T-cell (primary cell): ENCODE measurements around the gene TMEM131L. TPM values are rescaled to one million over a fixed set of nuclear protein-coding genes. Genes with fewer than 3 reads are reported as not detected.

Source experiments
- ATAC-seq, 4 experiments: fragments of 200-7000 bp in 3 of 4; fragments of 150-1000 bp in 1 of 4; cut with Tn5 transposase; replicated peaks in 1 of 4; 1 replicate in 3 of 4; 2 replicates in 1 of 4; pipeline ENCODE4 v1.10.0; 2021; ENCODE audit warnings: moderate library complexity in 3 of 4, mild to moderate bottlenecking in 2 of 4, moderate number of reproducible peaks in 1 of 4
- CTCF ChIA-PET, 2 donors: fragments of 300-600 bp; sonication (Branson Sonifier 250); formaldehyde crosslinking; loops; one replicate each; lab custom pipeline; 2022; ENCODE audit warnings: antibody characterized with exemption in 2 of 2; lab: Charles Lee
- POLR2A ChIA-PET, 2 donors: fragments of 300-600 bp; sonication (Branson Sonifier 250); formaldehyde crosslinking; loops; one replicate each; lab custom pipeline; 2022; ENCODE audit warnings: antibody characterized with exemption in 2 of 2; lab: Charles Lee
- DNase-seq, 35 experiments: peaks; one replicate each; pipeline versions ENCODE4 v3.0.0 to v3.0.0-alpha.2; 2013 to 2023
- H3K27ac ChIP-seq: one replicate; pipeline ENCODE4 v1.5.1; 2013; ENCODE audit warnings: low read length
- H3K27me3 ChIP-seq, 2 experiments: replicated peaks in 1 of 2; 1 replicate in 1 of 2; 2 replicates in 1 of 2; pipeline versions ENCODE4 v1.6.1 to v1.7.0; 2013; ENCODE audit warnings: low read length in 1 of 2, mixed read lengths in 1 of 2; ENCODE audit not compliant: control insufficient read depth in 2 of 2, insufficient read depth in 2 of 2; ENCODE audit errors: extremely low read depth in 1 of 2
- H3K36me3 ChIP-seq, 2 donors: 1 replicate in 1 of 2; 2 replicates in 1 of 2; pipeline versions ENCODE4 v1.6.1 to v1.7.0; 2013; ENCODE audit warnings: low read length in 1 of 2; ENCODE audit not compliant: control insufficient read depth in 2 of 2, insufficient read depth in 1 of 2; ENCODE audit errors: extremely low read depth in 1 of 2
- H3K4me1 ChIP-seq, 2 experiments: 1 replicate in 1 of 2; 2 replicates in 1 of 2; pipeline versions ENCODE4 v1.6.1 to v1.7.0; 2013; ENCODE audit warnings: low read length in 2 of 2, mixed read lengths in 1 of 2; ENCODE audit not compliant: insufficient read depth in 2 of 2, control insufficient read depth in 1 of 2; ENCODE audit errors: extremely low read depth in 1 of 2
- H3K4me3 ChIP-seq, 2 donors: 1 replicate in 1 of 2; 2 replicates in 1 of 2; pipeline versions ENCODE4 v1.5.1 to v1.7.0; 2013; ENCODE audit warnings: mild to moderate bottlenecking in 2 of 2, low read length in 1 of 2, moderate library complexity in 1 of 2; ENCODE audit not compliant: control insufficient read depth in 1 of 2; ENCODE audit errors: extremely low read depth in 1 of 2
- H3K9me3 ChIP-seq: 2 replicates; pipeline ENCODE4 v1.7.0; 2013
- H3K27ac Mint-ChIP-seq, 2 donors: one replicate each; pipeline ENCODE4 v1.8.0; 2020 to 2021; ENCODE audit warnings: mild to moderate bottlenecking in 2 of 2, mixed read lengths in 2 of 2
- H3K27me3 Mint-ChIP-seq, 2 donors: one replicate each; pipeline ENCODE4 v1.8.0; 2021 to 2022; ENCODE audit warnings: mixed read lengths in 2 of 2
- H3K36me3 Mint-ChIP-seq: one replicate; pipeline ENCODE4 v1.8.0; 2021; ENCODE audit warnings: mixed read lengths
- H3K4me1 Mint-ChIP-seq, 3 donors: one replicate each; pipeline ENCODE4 v1.8.0; 2020 to 2022; ENCODE audit warnings: mixed read lengths in 3 of 3, mild to moderate bottlenecking in 1 of 3
- H3K4me3 Mint-ChIP-seq, 3 donors: one replicate each; pipeline ENCODE4 v1.8.0; 2020 to 2022; ENCODE audit warnings: mild to moderate bottlenecking in 3 of 3, mixed read lengths in 3 of 3, moderate library complexity in 3 of 3
- H3K9me3 Mint-ChIP-seq, 3 donors: one replicate each; pipeline ENCODE4 v1.8.0; 2020 to 2022; ENCODE audit warnings: mixed read lengths in 3 of 3
- WGBS: methylation state at CpG from one replicate; pipeline ENCODE4 v1.1.5; 2013; ENCODE audit warnings: missing lambda C conversion rate; ENCODE audit not compliant: insufficient coverage; 5-methylcytosine and 5-hydroxymethylcytosine counted together
- total RNA-seq, 35 experiments: library from RNA in 6 of 35; stranded (reverse) in 6 of 35; fragments of 120-200 nt in 1 of 35; gene quantifications; one replicate each; pipeline versions ENCODE4 v1.2.1 to v1.2.4 and lab custom pipeline; 2013 to 2026

Gene TMEM131L
- total RNA-seq, 5 donors from 2014 or later (not counting 1 experiment from before 2014, with no cell fraction given), result 60.7 to 115 (median 72.6) TPM

DNA sequence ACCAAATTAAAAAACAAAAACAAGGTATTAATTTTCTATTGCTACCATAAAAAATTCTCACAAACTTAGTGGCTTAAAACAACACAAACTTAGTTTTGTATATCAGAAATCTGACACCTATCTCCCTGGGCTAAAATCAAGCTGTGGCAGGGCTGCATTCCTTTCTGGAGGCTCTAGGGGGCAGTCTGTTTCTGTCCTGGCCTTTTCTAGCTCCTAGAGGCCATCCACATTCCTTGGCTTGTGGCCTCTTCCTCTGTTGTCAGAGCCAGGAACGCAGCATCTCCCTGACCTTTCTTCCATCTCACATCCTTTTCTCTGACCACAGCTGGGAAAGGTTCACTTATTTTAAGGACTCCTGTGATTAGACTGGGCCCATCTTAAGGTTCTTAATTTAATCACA lies 179.0 kb downstream of the TMEM131L start:
- H3K36me3 Mint-ChIP-seq, result no peaks in the 10 kb centered on the region
- no peaks in the 10 kb centered on the region for H3K9me3 ChIP-seq
- H3K4me1 Mint-ChIP-seq, result peaks cover 10 to 16% (median 11%) of the 10 kb centered on the region in 3 donors
- H3K4me3 ChIP-seq, result no peak overlapping the region
- H3K27ac Mint-ChIP-seq, result no peak overlapping the region
- H3K27me3 ChIP-seq, result no peaks in the 10 kb centered on the region
- H3K9me3 Mint-ChIP-seq, result no peaks in the 10 kb centered on the region
- H3K27me3 Mint-ChIP-seq, result no peaks in the 10 kb centered on the region
- ChIA-PET CTCF (interaction anchor here (0.7 to 1.3 kb wide), 3 partner anchors 10 to 502 kb away, joined by 3 to 4 read pairs (median 3); no protein-coding TSS in a partner anchor), POLR2A (no interaction called here)
- peaks cover 3 to 4% of the 10 kb centered on the region in 2 experiments for H3K4me1 ChIP-seq
- no peak for DNase-seq
- no peak for ATAC-seq
- no peak overlapping the region for H3K4me3 Mint-ChIP-seq
- no peak overlapping the region for H3K27ac ChIP-seq
- 80% methylated on average over 1 of the region's 1 CpG for WGBS
- no peaks in the 10 kb centered on the region for H3K36me3 ChIP-seq

DNA sequence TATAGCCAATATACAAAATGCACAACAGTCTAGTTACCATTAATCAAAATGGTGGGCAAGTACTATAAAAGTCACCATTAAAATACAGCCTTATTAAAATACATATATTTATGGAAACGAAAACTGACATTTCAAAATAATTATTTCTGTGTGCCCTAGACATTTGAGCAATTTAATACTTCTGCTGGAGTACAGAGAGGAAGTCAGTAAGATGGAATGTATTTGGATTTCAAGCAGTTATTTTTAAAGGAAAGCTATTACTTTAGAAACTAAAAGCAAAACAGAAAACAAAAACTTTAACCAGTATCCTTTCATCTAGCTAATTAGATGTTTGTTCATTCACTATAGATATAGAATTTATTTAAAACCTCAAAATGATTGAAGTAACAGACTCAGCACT lies 180.1 kb downstream of the TMEM131L start:
- no peak overlapping the region for H3K4me3 Mint-ChIP-seq
- ATAC-seq (no peak), DNase-seq (no peak)
- H3K27me3 Mint-ChIP-seq, result no peaks in the 10 kb centered on the region
- ChIA-PET CTCF (interaction anchor here in 1 of 2 donors (1.0 kb wide), 1 partner anchor 563 kb away, joined by 3 read pairs; no protein-coding TSS in a partner anchor), POLR2A (no interaction called here)
- no peaks in the 10 kb centered on the region for H3K9me3 Mint-ChIP-seq
- peaks cover 14 to 23% (median 19%) of the 10 kb centered on the region in 3 donors for H3K4me1 Mint-ChIP-seq
- H3K27ac Mint-ChIP-seq, result no peak overlapping the region
- Histone ChIP-seq H3K4me1 (peaks cover 8% of the 10 kb centered on the region in 2 experiments), H3K27me3 (no peaks in the 10 kb centered on the region), H3K27ac (no peak overlapping the region), H3K4me3 (no peak overlapping the region), H3K36me3 (no peaks in the 10 kb centered on the region), H3K9me3 (no peaks in the 10 kb centered on the region)
- H3K36me3 Mint-ChIP-seq, result no peaks in the 10 kb centered on the region
- no CpG with 5 or more reads among the region's 1 CpG for WGBS

DNA sequence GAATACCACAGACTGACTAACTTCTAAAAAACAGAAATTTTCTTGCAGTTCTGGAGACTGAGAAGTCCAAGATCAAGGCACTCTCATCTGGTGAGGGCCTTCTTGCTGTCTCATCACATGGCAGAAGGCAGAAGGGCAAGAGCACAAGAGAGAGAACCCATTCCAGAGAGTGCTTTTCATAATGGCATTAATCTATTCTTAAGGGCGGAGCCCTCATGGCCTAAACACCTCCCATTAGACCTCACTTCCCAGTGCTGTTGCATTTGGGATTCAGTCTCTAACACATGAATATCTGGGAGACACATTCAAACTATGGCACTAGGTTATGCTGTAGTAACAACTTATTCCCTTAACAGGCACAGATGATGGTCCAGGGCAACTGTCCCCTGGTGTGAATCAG lies 180.8 kb downstream of the TMEM131L start:
- no peaks in the 10 kb centered on the region for H3K9me3 ChIP-seq
- CTCF ChIA-PET, result interaction anchor here in 1 of 2 donors (1.0 to 1.1 kb wide), 2 partner anchors 11 to 563 kb away, joined by 3 read pairs; no protein-coding TSS in a partner anchor
- Mint-ChIP-seq H3K4me3 (no peak overlapping the region), H3K4me1 (peaks cover 21 to 29% (median 26%) of the 10 kb centered on the region in 3 donors), H3K27me3 (no peaks in the 10 kb centered on the region), H3K9me3 (no peaks in the 10 kb centered on the region), H3K27ac (no peak overlapping the region), H3K36me3 (no peaks in the 10 kb centered on the region)
- no peak overlapping the region for H3K27ac ChIP-seq
- no peak for DNase-seq
- H3K36me3 ChIP-seq, result no peaks in the 10 kb centered on the region
- no peak overlapping the region for H3K4me3 ChIP-seq
- POLR2A ChIA-PET, result no interaction called here
- no peak for ATAC-seq
- H3K4me1 ChIP-seq, result peaks cover 13 to 15% of the 10 kb centered on the region in 2 experiments
- H3K27me3 ChIP-seq, result no peaks in the 10 kb centered on the region
- WGBS, result 83% methylated on average over 1 of the region's 1 CpG

DNA sequence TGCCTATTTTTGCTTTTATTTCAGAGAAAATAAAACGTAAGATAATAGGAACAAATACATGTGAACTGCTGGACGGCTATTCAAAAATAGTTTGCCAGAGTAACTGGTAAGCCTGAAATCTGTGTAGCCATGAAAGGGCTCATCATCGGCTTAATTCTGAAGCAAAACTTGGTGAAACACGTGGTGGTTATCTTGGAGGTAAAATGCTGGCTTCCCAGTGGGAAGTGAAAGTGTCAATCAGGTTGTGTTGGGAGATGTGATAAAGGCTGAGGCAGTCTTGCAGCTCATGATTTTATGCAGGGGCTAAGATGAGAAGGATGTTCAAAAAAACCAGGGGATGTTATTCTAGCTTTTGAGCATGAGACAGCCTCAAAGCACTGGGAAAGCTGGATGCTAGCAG lies 181.8 kb downstream of the TMEM131L start:
- POLR2A ChIA-PET, result interaction anchor here in 1 of 2 donors (0.6 kb wide), 1 partner anchor 268 kb away, joined by 5 read pairs; no protein-coding TSS in a partner anchor
- Mint-ChIP-seq H3K4me3 (no peak overlapping the region), H3K9me3 (no peaks in the 10 kb centered on the region), H3K4me1 (peaks cover 28 to 35% (median 32%) of the 10 kb centered on the region in 3 donors), H3K36me3 (no peaks in the 10 kb centered on the region), H3K27ac (no peak overlapping the region), H3K27me3 (no peaks in the 10 kb centered on the region)
- Histone ChIP-seq H3K9me3 (no peaks in the 10 kb centered on the region), H3K36me3 (no peaks in the 10 kb centered on the region), H3K27me3 (no peaks in the 10 kb centered on the region), H3K27ac (no peak overlapping the region), H3K4me3 (no peak overlapping the region), H3K4me1 (peaks cover 19 to 22% of the 10 kb centered on the region in 2 experiments)
- WGBS, result 74% methylated on average over 4 of the region's 4 CpGs
- no peak for DNase-seq
- CTCF ChIA-PET, result interaction anchor here (0.5 to 0.9 kb wide), 6 partner anchors 9 to 1093 kb away, joined by 3 to 8 read pairs (median 4); no protein-coding TSS in a partner anchor
- no peak for ATAC-seq

DNA sequence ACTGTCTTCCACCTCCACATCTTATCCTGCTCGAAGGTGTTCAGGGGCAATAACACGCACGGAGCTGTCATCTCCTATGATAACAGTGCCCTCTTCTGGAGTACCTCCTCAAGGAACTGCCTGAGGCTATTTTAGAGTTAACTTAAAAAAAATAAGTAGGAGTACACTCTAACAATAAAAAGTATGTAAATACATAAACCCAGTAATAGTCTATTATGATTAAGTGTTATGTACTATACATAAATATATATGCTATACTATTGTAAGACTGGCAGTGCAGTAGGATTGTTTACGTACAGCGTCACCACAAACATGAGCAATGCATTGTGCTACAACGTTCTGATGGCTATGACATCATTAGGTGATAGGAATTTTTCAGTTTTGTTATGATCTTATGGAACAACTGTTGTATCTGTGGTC lies 183.4 kb downstream of the TMEM131L start:
- WGBS, result no CpG with 5 or more reads among the region's 6 CpGs
- Mint-ChIP-seq H3K4me3 (no peak overlapping the region), H3K36me3 (no peaks in the 10 kb centered on the region), H3K27me3 (no peaks in the 10 kb centered on the region), H3K27ac (no peak overlapping the region), H3K9me3 (no peaks in the 10 kb centered on the region), H3K4me1 (peaks cover 26 to 32% (median 31%) of the 10 kb centered on the region in 3 donors)
- Histone ChIP-seq H3K9me3 (no peaks in the 10 kb centered on the region), H3K27ac (no peak overlapping the region), H3K4me3 (no peak overlapping the region), H3K27me3 (no peaks in the 10 kb centered on the region), H3K36me3 (no peaks in the 10 kb centered on the region), H3K4me1 (peaks cover 16 to 19% of the 10 kb centered on the region in 2 experiments)
- ChIA-PET CTCF (interaction anchor here (0.5 to 2.2 kb wide), 3 partner anchors 14 to 859 kb away, joined by 3 to 6 read pairs (median 4); no protein-coding TSS in a partner anchor), POLR2A (interaction anchor here in 1 of 2 donors (0.6 kb wide), 1 partner anchor 892 kb away, joined by 3 read pairs; no protein-coding TSS in a partner anchor)
- ATAC-seq, result no peak
- DNase-seq, result peak in 1 of 35 experiments; percentile 16

DNA sequence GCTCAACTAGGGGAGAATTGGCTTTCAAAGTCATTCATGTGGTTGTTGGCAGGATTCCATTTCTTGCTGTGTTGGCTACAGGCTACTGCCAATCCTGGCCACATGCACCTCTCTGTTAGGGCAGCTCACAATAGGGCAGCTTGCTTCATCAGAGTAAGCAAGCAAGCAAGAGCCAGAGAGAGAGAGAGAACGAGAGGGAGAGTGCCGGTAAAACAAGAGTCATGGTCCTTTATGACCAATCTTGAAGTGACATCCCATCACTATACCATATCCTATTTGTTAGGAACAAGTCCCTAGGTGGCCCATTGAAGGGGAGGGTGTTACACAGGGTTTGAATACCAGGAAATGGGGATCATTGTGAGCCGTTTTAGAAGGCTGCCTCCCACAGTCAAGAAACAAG lies 185.0 kb downstream of the TMEM131L start:
- Mint-ChIP-seq H3K4me3 (peak overlapping the region in 1 of 3 donors; percentile 19), H3K27me3 (peaks cover 0 to 2% of the 10 kb centered on the region in 2 donors), H3K27ac (peak overlapping the region; percentile 82 to 84), H3K9me3 (no peaks in the 10 kb centered on the region), H3K4me1 (peaks cover 26 to 32% (median 31%) of the 10 kb centered on the region in 3 donors), H3K36me3 (no peaks in the 10 kb centered on the region)
- Histone ChIP-seq H3K9me3 (no peaks in the 10 kb centered on the region), H3K4me1 (peaks cover 16 to 19% of the 10 kb centered on the region in 2 experiments), H3K27me3 (no peaks in the 10 kb centered on the region), H3K36me3 (no peaks in the 10 kb centered on the region), H3K27ac (no peak overlapping the region), H3K4me3 (no peak overlapping the region)
- ATAC-seq, result no peak
- no peak for DNase-seq
- ChIA-PET POLR2A (no interaction called here), CTCF (interaction anchor here (1.0 to 2.2 kb wide), 3 partner anchors 8 to 508 kb away, joined by 3 to 6 read pairs (median 4); no protein-coding TSS in a partner anchor)
- WGBS, result no CpG with 5 or more reads among the region's 3 CpGs
